Nephron (organoid): Measurements from ENCODE around the gene C22orf31.

Experiments used
- H3K27ac Mint-ChIP-seq, 3 experiments: 2 replicates each; pipeline ENCODE4 v1.8.0; 2020; ENCODE audit warnings: mixed read lengths in 3 of 3, mild to moderate bottlenecking in 2 of 3, moderate library complexity in 1 of 3
- H3K27me3 Mint-ChIP-seq: 2 replicates; pipeline ENCODE4 v1.8.0; 2021; ENCODE audit warnings: low read depth, mild to moderate bottlenecking, moderate library complexity, mixed read lengths
- H3K36me3 Mint-ChIP-seq: 2 replicates; pipeline ENCODE4 v1.8.0; 2020; ENCODE audit warnings: low read depth, mixed read lengths
- H3K4me1 Mint-ChIP-seq: 2 replicates; pipeline ENCODE4 v1.8.0; 2020; ENCODE audit warnings: mixed read lengths
- H3K4me3 Mint-ChIP-seq, 3 experiments: 2 replicates each; pipeline ENCODE4 v1.8.0; 2020; ENCODE audit warnings: mild to moderate bottlenecking in 3 of 3, mixed read lengths in 3 of 3, moderate library complexity in 2 of 3
- H3K9me3 Mint-ChIP-seq: 2 replicates; pipeline ENCODE4 v1.8.0; 2020; ENCODE audit warnings: mixed read lengths
- TF ChIP-seq, protein P1 (sequence below), 3 experiments: fragments of 200-600 bp; sonication (generic); IDR thresholded peaks; one replicate each; pipeline ENCODE4 v1.5.0; 2021; ENCODE audit warnings: antibody characterized with exemption in 3 of 3; ENCODE audit not compliant: unreplicated experiment in 3 of 3

The C22orf31 gene

DNA sequence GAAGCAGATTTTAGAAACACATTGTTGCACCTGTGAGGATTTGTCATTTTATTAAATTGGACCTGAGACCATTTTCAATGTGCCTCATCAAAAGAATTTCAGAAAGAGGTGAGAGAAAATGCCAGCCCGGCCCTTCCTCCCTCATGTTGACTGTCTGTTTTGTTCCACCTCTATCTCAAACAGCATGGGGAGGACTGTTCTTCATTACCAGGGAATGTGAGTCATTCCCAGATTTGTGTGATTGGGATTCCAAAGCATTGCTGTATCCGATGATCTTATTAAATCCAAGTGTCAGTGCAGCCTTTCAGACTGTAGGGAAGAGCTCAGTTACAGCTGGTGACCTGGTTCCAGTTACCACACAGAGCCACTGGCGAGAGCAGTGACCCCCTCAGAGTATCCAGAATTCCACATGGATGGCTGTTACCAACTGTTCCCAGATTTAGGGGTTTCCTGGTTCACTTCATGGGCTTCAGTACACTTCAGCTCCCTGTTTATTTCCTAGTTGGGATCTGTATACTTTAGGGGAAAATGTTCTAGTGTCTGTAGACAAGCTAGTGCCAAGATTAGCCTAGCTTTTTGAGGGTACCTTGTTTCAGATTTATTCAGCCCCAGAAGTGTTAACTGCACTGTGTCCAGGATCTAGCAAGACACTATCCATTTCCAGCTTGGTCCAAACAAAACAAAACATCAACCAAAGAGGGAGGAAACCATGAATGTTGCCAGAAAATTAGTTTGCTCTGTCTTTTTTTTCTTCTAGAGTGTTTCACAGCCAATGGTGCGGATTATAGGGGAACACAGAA, 32.1 kb upstream of the C22orf31 start:
- Mint-ChIP-seq H3K27ac (peak overlapping the region; percentile 85 to 89 (median 87)), H3K4me3 (peak overlapping the region in 2 of 3 experiments; percentile 30 to 58), H3K4me1 (peaks cover 78% of the 10 kb centered on the region), H3K36me3 (peaks cover 21% of the 10 kb centered on the region), H3K27me3 (peaks cover 3% of the 10 kb centered on the region), H3K9me3 (no peaks in the 10 kb centered on the region)
- TF ChIP-seq, protein P1, sequence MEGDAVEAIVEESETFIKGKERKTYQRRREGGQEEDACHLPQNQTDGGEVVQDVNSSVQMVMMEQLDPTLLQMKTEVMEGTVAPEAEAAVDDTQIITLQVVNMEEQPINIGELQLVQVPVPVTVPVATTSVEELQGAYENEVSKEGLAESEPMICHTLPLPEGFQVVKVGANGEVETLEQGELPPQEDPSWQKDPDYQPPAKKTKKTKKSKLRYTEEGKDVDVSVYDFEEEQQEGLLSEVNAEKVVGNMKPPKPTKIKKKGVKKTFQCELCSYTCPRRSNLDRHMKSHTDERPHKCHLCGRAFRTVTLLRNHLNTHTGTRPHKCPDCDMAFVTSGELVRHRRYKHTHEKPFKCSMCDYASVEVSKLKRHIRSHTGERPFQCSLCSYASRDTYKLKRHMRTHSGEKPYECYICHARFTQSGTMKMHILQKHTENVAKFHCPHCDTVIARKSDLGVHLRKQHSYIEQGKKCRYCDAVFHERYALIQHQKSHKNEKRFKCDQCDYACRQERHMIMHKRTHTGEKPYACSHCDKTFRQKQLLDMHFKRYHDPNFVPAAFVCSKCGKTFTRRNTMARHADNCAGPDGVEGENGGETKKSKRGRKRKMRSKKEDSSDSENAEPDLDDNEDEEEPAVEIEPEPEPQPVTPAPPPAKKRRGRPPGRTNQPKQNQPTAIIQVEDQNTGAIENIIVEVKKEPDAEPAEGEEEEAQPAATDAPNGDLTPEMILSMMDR (IDR thresholded peaks at IDR 0.05; ENCODE audit: unreplicated experiment in 3 of 3), result no peak

DNA sequence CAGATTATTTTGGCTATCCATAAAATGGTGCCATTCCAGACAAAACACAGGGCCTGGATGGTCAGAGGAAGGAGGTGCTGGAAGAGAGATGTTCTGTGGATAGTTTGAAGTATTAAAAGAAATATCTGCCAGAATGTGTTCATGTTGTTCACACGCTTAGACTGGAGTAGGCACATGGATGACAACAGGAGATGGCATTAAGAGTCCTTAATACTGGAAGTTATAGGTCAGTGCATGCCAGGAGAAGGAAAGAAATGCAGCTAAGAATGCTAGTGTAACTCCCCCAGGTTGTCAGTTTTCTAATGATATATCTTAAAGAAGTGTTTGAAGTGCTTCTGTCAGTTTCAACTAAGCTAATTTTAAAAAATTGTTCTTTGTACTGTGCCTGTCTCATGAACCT, 31.4 kb upstream of the C22orf31 start:
- Mint-ChIP-seq H3K27me3 (peaks cover 3% of the 10 kb centered on the region), H3K4me1 (peaks cover 75% of the 10 kb centered on the region), H3K4me3 (peak overlapping the region in 1 of 3 experiments; percentile 58), H3K36me3 (peaks cover 17% of the 10 kb centered on the region), H3K9me3 (no peaks in the 10 kb centered on the region), H3K27ac (peak overlapping the region; percentile 85 to 89 (median 87))
- TF ChIP-seq, protein P1 (IDR thresholded peaks at IDR 0.05; ENCODE audit: unreplicated experiment in 3 of 3), result no peak

DNA sequence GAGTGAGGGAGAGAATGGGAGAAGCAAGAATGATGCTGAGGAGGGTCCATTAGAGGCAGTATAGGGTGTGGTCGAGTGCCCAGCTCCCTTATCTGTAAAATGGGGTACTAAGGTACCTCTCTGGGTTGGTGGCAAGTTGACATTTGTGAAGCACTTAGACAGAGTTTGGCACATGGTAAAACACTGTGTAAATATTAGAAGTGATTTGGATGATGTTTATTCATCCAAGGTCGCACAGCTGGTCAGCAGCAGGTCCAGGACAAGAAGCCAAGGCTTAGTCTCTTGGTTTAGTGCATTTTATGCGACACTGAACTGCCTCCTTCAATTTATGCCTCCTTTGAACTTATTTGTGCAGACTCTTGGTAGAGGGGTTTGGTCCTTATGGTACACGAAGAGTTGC, 30.6 kb upstream of the C22orf31 start:
- Mint-ChIP-seq H3K27me3 (peaks cover 3% of the 10 kb centered on the region), H3K9me3 (no peaks in the 10 kb centered on the region), H3K27ac (peak overlapping the region; percentile 26 to 85 (median 85)), H3K4me1 (peaks cover 70% of the 10 kb centered on the region), H3K4me3 (peak overlapping the region in 2 of 3 experiments; percentile 2 to 3), H3K36me3 (peaks cover 17% of the 10 kb centered on the region)
- TF ChIP-seq, protein P1 (IDR thresholded peaks at IDR 0.05; ENCODE audit: unreplicated experiment in 3 of 3), result no peak

DNA sequence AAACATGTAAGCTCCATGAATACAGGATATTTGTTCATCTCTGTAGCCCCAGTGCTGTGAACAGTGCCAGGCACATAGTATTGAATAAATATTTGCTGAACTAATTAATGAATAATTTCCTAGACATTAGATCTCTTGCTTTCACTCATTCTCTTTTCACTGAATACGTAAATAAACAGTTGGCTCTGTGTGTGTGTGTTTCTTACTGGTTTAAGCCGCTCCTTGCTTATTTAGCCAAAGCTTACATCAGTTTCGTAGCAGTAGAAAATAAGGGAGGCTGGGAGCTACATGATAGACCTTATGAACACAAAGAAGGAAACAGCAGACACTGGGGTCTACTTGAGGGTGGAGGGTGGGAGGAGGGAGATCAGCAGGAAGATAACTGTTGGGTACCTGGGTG, 28.4 kb upstream of the C22orf31 start:
- H3K4me3 Mint-ChIP-seq, result no peak overlapping the region
- H3K27ac Mint-ChIP-seq, result peak overlapping the region in 2 of 3 experiments; percentile 7 to 8
- H3K4me1 Mint-ChIP-seq, result peaks cover 52% of the 10 kb centered on the region
- TF ChIP-seq, protein P1 (IDR thresholded peaks at IDR 0.05; ENCODE audit: unreplicated experiment in 3 of 3), result no peak
- peaks cover 3% of the 10 kb centered on the region for H3K27me3 Mint-ChIP-seq
- H3K9me3 Mint-ChIP-seq, result no peaks in the 10 kb centered on the region
- H3K36me3 Mint-ChIP-seq, result peaks cover 8% of the 10 kb centered on the region

DNA sequence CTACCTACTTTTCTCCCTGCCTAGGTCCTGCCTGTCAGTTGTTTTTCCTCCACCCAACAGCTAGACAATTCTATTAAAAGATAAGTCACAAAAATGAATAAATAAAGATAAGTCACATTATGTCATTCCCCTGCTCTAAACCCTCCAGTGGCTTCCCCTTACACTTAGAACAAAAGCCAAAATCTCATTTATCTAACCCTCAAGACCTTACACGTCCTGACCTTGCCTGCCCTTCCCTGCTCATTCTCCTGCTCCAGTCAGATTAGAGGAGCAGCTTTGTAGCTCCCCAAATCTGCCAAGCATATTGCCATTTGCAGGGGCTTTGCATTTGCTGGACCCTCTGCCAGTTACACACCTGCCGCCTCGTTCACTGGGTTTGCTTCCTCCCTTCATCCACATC, 27.9 kb upstream of the C22orf31 start:
- Mint-ChIP-seq H3K36me3 (peaks cover 6% of the 10 kb centered on the region), H3K27ac (peak overlapping the region in 2 of 3 experiments; percentile 7 to 8)

More for the DNA sequence above, 27.9 kb upstream of the C22orf31 start:
- H3K4me3 Mint-ChIP-seq, result no peak overlapping the region
- TF ChIP-seq, protein P1 (IDR thresholded peaks at IDR 0.05; ENCODE audit: unreplicated experiment in 3 of 3), result no peak
- peaks cover 53% of the 10 kb centered on the region for H3K4me1 Mint-ChIP-seq
- peaks cover 3% of the 10 kb centered on the region for H3K27me3 Mint-ChIP-seq
- no peaks in the 10 kb centered on the region for H3K9me3 Mint-ChIP-seq
